Transverse colon (tissue), 4 donors: Measurements from ENCODE around the gene NCF2. TPM values are rescaled to one million over a fixed set of nuclear protein-coding genes. Genes with fewer than 3 reads are reported as not detected.

Source experiments
- DNase-seq: peaks from one replicate; pipeline ENCODE4 v3.0.0-alpha.2; 2019
- H3K27ac ChIP-seq, 4 donors: fragments of 200-600 bp; sonication (generic); 2 replicates each; pipeline ENCODE4 v1.5.1; 2016 to 2018; ENCODE audit warnings: inconsistent platforms in 4 of 4
- H3K27me3 ChIP-seq: fragments of 200-600 bp; sonication (generic); 2 replicates; pipeline ENCODE4 v1.5.1; 2017; ENCODE audit warnings: inconsistent platforms
- H3K36me3 ChIP-seq, 4 donors: fragments of 200-600 bp; sonication (generic); 2 replicates each; pipeline ENCODE4 v1.5.1; 2017 to 2019; ENCODE audit warnings: inconsistent platforms in 4 of 4
- H3K4me1 ChIP-seq, 4 donors: fragments of 200-600 bp; sonication (generic); 2 replicates each; pipeline ENCODE4 v1.5.1; 2017 to 2020; ENCODE audit warnings: inconsistent platforms in 4 of 4
- H3K4me3 ChIP-seq, 4 donors: fragments of 200-600 bp; sonication (generic); 1 replicate in 1 of 4; 2 replicates in 3 of 4; pipeline versions ENCODE4 v1.5.1 to v1.6.1; 2017 to 2019; ENCODE audit warnings: inconsistent platforms in 4 of 4
- H3K9me3 ChIP-seq, 2 donors: fragments of 200-600 bp; sonication (generic); 2 replicates each; pipeline ENCODE4 v1.5.1; 2017 to 2019; ENCODE audit warnings: inconsistent platforms in 2 of 2
- EP300 ChIP-seq: sonication (generic); formaldehyde crosslinking; IDR thresholded peaks from one replicate; pipeline ENCODE4 v1.6.1; 2017; ENCODE audit warnings: antibody characterized with exemption, low read depth
- POLR2A ChIP-seq: fragments of 450-650 bp; IDR thresholded peaks from one replicate; pipeline ENCODE4 v1.6.1; 2016; ENCODE audit warnings: antibody characterized with exemption, mild to moderate bottlenecking, moderate library complexity
- POLR2AphosphoS5 ChIP-seq, 3 donors: sonication (generic); formaldehyde crosslinking; IDR thresholded peaks; one replicate each; pipeline ENCODE4 v1.6.1; 2016; ENCODE audit warnings: antibody characterized with exemption in 3 of 3
- WGBS, 2 donors: methylation state at CpG; one replicate each; pipeline ENCODE4 v1.1.5; 2018; ENCODE audit warnings: low coverage in 1 of 2; 5-methylcytosine and 5-hydroxymethylcytosine counted together
- in situ Hi-C, 4 donors: fragments of 200-750 bp; cut with MboI; loops; one replicate each; pipeline versions ENCODE4 v1.15.0 to v1.15.1; 2017; ENCODE audit warnings: low sequenced_read_pairs in 3 of 4, low pct_ligation_motif_present in 1 of 4, low pct_unique_long_range_greater_than_20kb in 1 of 4
- intact Hi-C: fragments of 100-400 bp; cut with DNase I; formaldehyde crosslinking; loops from one replicate; pipeline ENCODE4 v1.15.1; 2023; ENCODE audit warnings: low total_unique reads
- total RNA-seq, 4 donors: library from RNA; depleted of rRNA; stranded (reverse); fragments of >200 nt; gene quantifications; one replicate each; pipeline ENCODE4 v1.1.0, GENCODE V29; 2016
- TF ChIP-seq, protein P1 (sequence below), 5 experiments: fragments of 200-600 bp in 3 of 5; fragments of 450-650 bp in 2 of 5; sonication (generic) in 3 of 5; IDR thresholded peaks; 1 replicate in 2 of 5; 2 replicates in 3 of 5; pipeline ENCODE4 v1.5.1; 2016 to 2017; ENCODE audit warnings: antibody characterized with exemption in 5 of 5, inconsistent platforms in 3 of 5, mild to moderate bottlenecking in 2 of 5, moderate library complexity in 1 of 5

NCF2 gene
- 10 to 100 TPM in 1 of 4 donors, 1 to 10 TPM in 3; 3.8 to 12.7 (median 5.6) TPM for total RNA-seq

DNA sequence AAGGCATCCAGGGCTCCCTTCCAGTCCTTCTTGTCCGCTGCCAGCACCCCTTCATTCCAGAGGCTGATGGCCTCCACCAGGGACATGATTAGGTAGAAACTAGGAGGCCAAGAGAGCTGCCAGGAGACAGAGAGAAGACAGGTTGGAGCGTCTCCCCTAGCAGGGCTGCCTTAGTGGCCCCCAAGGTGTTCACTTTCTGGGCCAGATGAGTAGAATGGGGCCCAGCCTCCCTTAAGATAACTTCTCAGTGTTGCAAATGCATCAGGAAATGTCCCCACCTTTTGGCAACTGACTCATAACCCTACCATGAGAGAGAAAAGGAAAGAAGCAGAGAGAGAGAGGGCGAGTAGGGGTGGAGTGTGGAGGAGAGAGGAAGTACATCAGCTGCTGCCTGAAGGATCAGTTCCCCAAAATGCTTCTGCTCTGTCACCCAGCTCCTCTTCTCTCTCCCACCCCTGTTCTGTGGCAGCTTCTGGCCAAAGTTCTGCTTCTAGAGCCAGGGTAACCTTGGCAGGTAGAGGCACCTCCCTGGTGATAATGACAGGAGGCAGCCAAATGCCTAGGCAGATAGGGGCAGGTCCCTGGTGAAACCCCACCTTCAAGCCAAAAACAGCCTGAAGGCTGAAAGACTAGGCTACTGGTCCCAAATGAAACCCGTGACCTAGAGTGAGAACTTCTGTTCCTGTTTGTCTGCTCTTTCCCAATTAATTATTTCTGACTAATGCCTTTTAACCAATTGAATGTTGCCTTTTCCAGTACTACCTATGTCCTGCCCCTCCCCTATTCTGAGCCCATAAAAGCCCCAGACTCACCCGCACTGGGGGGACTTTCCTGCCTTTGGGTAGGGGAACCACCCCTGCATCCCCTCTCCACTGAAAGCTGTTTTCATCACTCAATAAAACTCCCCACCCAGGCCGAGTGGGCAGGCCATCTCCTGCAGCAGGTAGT is at the start of gene NCF2:
TSS of gene NCF2 (minus strand) at position 216 of the 948 bp plus-strand sequence. CDS start at position 86, 130 bp downstream.
- peaks cover 0 to 27% (median 9%) of the 10 kb centered on the region in 4 donors for H3K4me1 ChIP-seq
- DNase-seq = peak; percentile 42
- intact Hi-C loops (no loop called here), in situ Hi-C loops (no loop called here)
- TF ChIP-seq, protein P1, sequence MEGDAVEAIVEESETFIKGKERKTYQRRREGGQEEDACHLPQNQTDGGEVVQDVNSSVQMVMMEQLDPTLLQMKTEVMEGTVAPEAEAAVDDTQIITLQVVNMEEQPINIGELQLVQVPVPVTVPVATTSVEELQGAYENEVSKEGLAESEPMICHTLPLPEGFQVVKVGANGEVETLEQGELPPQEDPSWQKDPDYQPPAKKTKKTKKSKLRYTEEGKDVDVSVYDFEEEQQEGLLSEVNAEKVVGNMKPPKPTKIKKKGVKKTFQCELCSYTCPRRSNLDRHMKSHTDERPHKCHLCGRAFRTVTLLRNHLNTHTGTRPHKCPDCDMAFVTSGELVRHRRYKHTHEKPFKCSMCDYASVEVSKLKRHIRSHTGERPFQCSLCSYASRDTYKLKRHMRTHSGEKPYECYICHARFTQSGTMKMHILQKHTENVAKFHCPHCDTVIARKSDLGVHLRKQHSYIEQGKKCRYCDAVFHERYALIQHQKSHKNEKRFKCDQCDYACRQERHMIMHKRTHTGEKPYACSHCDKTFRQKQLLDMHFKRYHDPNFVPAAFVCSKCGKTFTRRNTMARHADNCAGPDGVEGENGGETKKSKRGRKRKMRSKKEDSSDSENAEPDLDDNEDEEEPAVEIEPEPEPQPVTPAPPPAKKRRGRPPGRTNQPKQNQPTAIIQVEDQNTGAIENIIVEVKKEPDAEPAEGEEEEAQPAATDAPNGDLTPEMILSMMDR (IDR thresholded peaks at IDR 0.05) = no peak
- TF ChIP-seq EP300 (no peak), POLR2AphosphoS5 (IDR thresholded peaks at IDR 0.05) (peak in 1 of 3 donors; percentile 44), POLR2A (no peak)
- H3K27me3 ChIP-seq = no peaks in the 10 kb centered on the region
- peak within 1 kb of the TSS; percentile 41 to 67 (median 55) for H3K27ac ChIP-seq
- 59 to 72% methylated on average over 3 to 6 of the region's 6 CpGs for WGBS, 2 donors
- H3K36me3 ChIP-seq = no peaks in the 10 kb centered on the region
- H3K9me3 ChIP-seq = no peaks in the 10 kb centered on the region
- H3K4me3 ChIP-seq = peak within 1 kb of the TSS in 1 of 4 donors; percentile 25

- intact Hi-C loops = loop anchor here (5.0 kb wide), 1 partner anchor 167 kb away; the partner anchor contains the start of gene SMG7
Measured at GRCh38 chr1:183638649-183639387, 48.6 kb upstream of the NCF2 start.

DNA sequence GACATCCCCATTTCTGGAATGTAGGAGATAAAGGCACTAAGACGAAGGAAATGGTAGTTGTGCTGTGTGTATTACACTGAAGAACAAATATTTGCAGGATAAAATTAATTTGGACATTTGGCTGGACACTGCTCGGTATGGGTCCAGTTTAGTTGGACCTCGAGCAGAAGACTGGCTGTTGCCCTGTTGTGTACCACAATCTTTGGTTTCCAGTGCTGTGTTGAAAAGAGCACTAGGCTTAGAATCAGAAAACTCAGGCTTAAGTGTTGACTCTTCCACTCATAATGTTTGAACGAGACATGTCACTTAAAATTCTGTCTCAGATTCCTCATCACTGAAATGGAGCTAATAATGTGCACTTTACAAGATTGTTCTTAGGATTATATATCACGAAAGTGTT is 46.5 kb upstream of the NCF2 start:
- H3K9me3 ChIP-seq = no peaks in the 10 kb centered on the region
- no peaks in the 10 kb centered on the region for H3K36me3 ChIP-seq
- WGBS, 2 donors = 66 to 67% methylated on average over 5 of the region's 5 CpGs
- TF ChIP-seq POLR2A (no peak), POLR2AphosphoS5 (IDR thresholded peaks at IDR 0.05) (no peak), EP300 (no peak)
- TF ChIP-seq, protein P1 (IDR thresholded peaks at IDR 0.05) = no peak
- intact Hi-C loops = loop anchor here (5.0 kb wide), 1 partner anchor 164 kb away; the partner anchor contains the start of gene SMG7
- no peak for DNase-seq
- no peaks in the 10 kb centered on the region for H3K27me3 ChIP-seq
- peak overlapping the region in 1 of 4 donors; percentile 98 for H3K4me3 ChIP-seq
- H3K4me1 ChIP-seq = peaks cover 9 to 37% (median 23%) of the 10 kb centered on the region in 4 donors
- in situ Hi-C loops = loop anchor here in 2 of 4 donors (10.0 to 25.0 kb wide), 2 partner anchors 162 to 174 kb away; partner anchors contain the start of gene SMG7 (in 2 of the 2)
- peak overlapping the region in 1 of 4 donors; percentile 99 for H3K27ac ChIP-seq

More at GRCh38 chr1:183638649-183639387, 48.6 kb upstream of the NCF2 start:
- Histone ChIP-seq H3K36me3 (no peaks in the 10 kb centered on the region), H3K4me3 (no peak overlapping the region), H3K27ac (no peak overlapping the region), H3K9me3 (no peaks in the 10 kb centered on the region), H3K27me3 (no peaks in the 10 kb centered on the region), H3K4me1 (peaks cover 5 to 18% (median 7%) of the 10 kb centered on the region in 4 donors)
- no peak for DNase-seq
- in situ Hi-C loops = loop anchor here in 2 of 4 donors (10.0 to 25.0 kb wide), 2 partner anchors 164 to 177 kb away; partner anchors contain the start of gene SMG7 (in 2 of the 2)
- TF ChIP-seq POLR2AphosphoS5 (IDR thresholded peaks at IDR 0.05) (no peak), POLR2A (no peak), EP300 (no peak)
- TF ChIP-seq, protein P1 (IDR thresholded peaks at IDR 0.05) = no peak
- WGBS, 2 donors = 54 to 85% methylated on average over 6 to 7 of the region's 7 CpGs
